ENCODE measurements around the gene KMO.
A peak's percentile ranks its signal among the peaks of the same experiment; 100 is the strongest.

The KMO gene

DNA sequence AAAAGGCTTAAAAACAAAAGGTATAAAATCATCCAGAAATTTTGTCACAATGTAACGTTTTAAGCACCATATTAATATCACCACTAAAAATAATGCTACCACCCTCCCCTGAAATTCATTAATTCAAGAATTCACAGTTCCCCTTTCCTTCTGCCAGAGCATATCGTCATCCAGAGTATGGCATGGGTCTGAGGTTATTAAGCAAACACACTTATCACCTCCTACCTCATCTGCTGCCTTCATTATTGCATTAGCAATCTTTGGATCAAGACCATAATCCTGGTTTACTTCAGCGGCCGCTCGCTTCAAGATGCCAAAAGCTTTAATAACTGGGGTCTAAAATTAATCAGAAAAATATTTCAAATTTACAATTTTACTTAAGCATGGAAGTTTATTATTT, 18.8 kb upstream of the KMO start:
- peaks cover 5 to 15% (median 8%) of the 10 kb centered on the region in 10 experiments; a peak in 19 of 20 replicates for H3K4me1 ChIP-seq
- H3K4me2 ChIP-seq = no peak overlapping the region
- H3K27ac ChIP-seq = no peak overlapping the region
- H3K9me3 ChIP-seq (replicated peaks in 1 of 11) = peaks cover 0 to 5% (median 4%) of the 10 kb centered on the region in 11 experiments; a peak in 4 of 22 replicates
- peaks cover 0 to 39% (median 17%) of the 10 kb centered on the region in 11 experiments; a peak in 9 of 22 replicates for H4K20me1 ChIP-seq
- no peak for TF ChIP-seq Cebpa-rat (IDR thresholded peaks at IDR 0.05)
- H3K27me3 ChIP-seq = no peaks in the 10 kb centered on the region
- H3K9ac ChIP-seq = no peak overlapping the region
- peaks cover 60 to 88% (median 76%) of the 10 kb centered on the region in 11 experiments for H3K36me3 ChIP-seq
- H3K4me3 ChIP-seq = no peak overlapping the region

DNA sequence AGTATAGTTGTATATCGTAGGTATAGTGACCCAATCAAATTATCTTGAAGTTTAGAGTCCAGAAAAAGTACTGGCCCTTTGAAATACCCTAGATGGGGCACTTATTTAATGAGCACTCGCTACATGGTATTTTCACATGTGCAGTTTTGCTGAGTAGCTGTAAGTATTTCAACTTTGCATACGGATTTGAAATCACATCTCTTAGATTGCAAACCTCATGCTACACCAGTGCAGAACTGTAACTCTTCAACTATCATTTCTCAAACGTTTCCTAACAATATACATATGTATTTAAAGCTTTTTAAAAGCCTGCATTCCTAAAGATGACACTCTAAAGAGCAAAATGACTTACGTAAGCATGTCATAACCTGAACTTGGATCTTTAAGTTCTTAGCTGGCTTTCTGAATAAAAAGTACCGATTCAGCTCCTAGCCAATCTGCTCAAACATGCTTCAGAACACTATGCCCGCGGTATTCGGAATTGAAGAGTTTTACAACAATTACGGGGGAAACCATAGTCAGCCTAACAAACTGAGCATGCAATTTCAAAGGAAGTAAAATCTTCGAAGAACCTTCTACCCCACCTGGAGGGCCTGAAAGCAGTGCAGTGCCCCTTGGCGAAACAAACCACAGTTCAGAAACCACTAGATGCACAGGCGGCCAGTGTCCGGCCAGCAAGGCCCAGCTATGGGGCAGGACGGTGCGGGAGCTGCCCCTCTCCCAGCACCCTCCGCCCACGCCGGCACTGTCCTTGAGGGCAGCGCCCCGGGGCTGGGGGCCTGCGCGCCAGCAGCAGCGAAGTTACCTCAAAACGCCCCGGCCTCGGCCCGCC, 13.5 kb upstream of the KMO start:
- Histone ChIP-seq H3K4me3 (peak overlapping the region; percentile 83 to 99 (median 92)), H3K9me3 (replicated peaks in 1 of 11) (peaks cover 0 to 5% (median 4%) of the 10 kb centered on the region in 11 experiments; a peak in 4 of 22 replicates), H3K9ac (peak overlapping the region; percentile 89 to 97 (median 94)), H3K4me2 (peak overlapping the region; percentile 78 to 96 (median 83)), H3K4me1 (peaks cover 5 to 22% (median 13%) of the 10 kb centered on the region in 10 experiments; a peak in 19 of 20 replicates), H3K27ac (peak overlapping the region; percentile 62 to 96 (median 91)), H3K27me3 (no peaks in the 10 kb centered on the region), H4K20me1 (peaks cover 0 to 50% (median 18%) of the 10 kb centered on the region in 11 experiments; a peak in 9 of 22 replicates), H3K36me3 (peaks cover 14 to 36% (median 32%) of the 10 kb centered on the region in 11 experiments)
- no peak for TF ChIP-seq Cebpa-rat (IDR thresholded peaks at IDR 0.05)

DNA sequence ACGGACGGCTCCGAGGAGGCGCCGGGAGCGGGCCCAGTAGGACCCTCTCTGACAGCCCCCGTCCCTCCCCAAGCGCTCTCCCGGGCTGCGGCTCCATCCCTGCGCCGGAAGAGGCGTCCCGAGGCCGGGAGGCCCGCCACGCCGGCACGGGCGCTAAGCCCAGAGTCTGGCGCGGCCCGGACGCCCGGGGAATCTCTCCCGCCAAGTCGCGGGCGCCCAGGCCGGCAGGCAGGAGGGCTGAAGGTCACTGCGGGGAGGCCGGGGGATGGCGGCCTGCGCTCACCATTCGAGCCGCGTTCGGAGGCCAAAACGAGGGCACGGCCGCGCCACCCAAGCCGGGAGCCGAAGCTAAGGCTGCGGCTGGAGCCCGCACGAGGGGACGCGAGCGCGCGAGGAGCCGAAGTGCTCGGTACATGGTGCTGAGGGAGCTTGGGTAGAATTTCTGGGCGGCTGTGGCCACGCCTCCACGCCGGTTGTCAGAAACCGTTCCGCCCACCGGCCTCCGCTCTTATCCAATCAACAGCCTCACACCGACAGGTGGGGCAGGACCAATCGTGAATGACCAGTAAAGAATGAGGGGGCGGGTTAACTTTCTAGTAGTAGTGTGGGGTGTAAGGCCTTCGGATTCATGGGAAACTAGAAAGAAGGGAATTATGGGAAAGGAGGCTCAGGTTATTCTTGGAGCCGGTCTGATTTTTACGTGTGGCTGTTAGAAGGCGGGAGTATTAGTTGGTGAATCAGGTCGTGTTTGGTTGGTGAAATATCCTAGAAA, 12.7 kb upstream of the KMO start, which contains the start of gene FH:
Gene FH (minus strand): TSS at position 448 of the 772 bp plus-strand sequence. CDS start 33 bp downstream, at position 415.
- peaks cover 0 to 5% (median 4%) of the 10 kb centered on the region in 11 experiments; a peak in 4 of 22 replicates for H3K9me3 ChIP-seq (replicated peaks in 1 of 11)
- H4K20me1 ChIP-seq = peaks cover 0 to 43% (median 10%) of the 10 kb centered on the region in 11 experiments; a peak in 8 of 22 replicates
- peak within 1 kb of the TSS; percentile 78 to 96 (median 83) for H3K4me2 ChIP-seq
- TF ChIP-seq Cebpa-rat (IDR thresholded peaks at IDR 0.05) = no peak
- H3K4me3 ChIP-seq = peak within 1 kb of the TSS; percentile 83 to 99 (median 92)
- H3K27me3 ChIP-seq = no peaks in the 10 kb centered on the region
- peak within 1 kb of the TSS; percentile 62 to 96 (median 91) for H3K27ac ChIP-seq
- peaks cover 5 to 22% (median 13%) of the 10 kb centered on the region in 10 experiments; a peak in 19 of 20 replicates for H3K4me1 ChIP-seq
- H3K36me3 ChIP-seq = peaks cover 14 to 28% (median 25%) of the 10 kb centered on the region in 11 experiments
- H3K9ac ChIP-seq = peak within 1 kb of the TSS; percentile 89 to 97 (median 94)

DNA sequence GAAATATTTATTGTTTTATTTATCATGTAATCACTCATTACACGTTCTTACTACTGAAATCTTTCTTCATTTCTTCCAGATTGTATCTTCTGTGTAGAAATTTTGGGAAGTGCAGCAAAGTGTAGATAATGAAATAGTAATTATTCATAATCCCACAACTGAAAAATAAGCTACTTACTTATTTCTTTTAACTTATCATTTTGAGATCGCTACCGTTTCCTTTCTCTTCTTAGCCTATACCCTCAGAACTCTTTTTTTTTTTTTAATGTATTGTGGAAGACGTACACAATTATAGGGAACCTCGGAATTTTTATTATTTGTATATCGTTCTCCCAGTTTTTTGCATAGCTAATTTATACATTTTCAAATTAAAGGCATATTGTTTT, 12.1 kb upstream of the KMO start:
- H4K20me1 ChIP-seq = peaks cover 0 to 37% (median 4%) of the 10 kb centered on the region in 11 experiments; a peak in 8 of 22 replicates
- peak overlapping the region; percentile 89 to 97 (median 94); a peak in 21 of 22 replicates for H3K9ac ChIP-seq
- H3K27me3 ChIP-seq = no peaks in the 10 kb centered on the region
- H3K4me3 ChIP-seq = peak overlapping the region; percentile 83 to 99 (median 92)
- peaks cover 5 to 22% (median 13%) of the 10 kb centered on the region in 10 experiments; a peak in 19 of 20 replicates for H3K4me1 ChIP-seq
- peaks cover 10 to 22% (median 19%) of the 10 kb centered on the region in 11 experiments; a peak in 20 of 22 replicates for H3K36me3 ChIP-seq
- peak overlapping the region in 10 of 11 experiments; percentile 13 to 96 (median 90); a peak in 17 of 22 replicates for H3K27ac ChIP-seq
- peak overlapping the region; percentile 21 to 90 (median 62); a peak in 19 of 22 replicates for H3K4me2 ChIP-seq
- peaks cover 0 to 5% (median 4%) of the 10 kb centered on the region in 11 experiments; a peak in 4 of 22 replicates for H3K9me3 ChIP-seq (replicated peaks in 1 of 11)
- TF ChIP-seq Cebpa-rat (IDR thresholded peaks at IDR 0.05) = no peak

DNA sequence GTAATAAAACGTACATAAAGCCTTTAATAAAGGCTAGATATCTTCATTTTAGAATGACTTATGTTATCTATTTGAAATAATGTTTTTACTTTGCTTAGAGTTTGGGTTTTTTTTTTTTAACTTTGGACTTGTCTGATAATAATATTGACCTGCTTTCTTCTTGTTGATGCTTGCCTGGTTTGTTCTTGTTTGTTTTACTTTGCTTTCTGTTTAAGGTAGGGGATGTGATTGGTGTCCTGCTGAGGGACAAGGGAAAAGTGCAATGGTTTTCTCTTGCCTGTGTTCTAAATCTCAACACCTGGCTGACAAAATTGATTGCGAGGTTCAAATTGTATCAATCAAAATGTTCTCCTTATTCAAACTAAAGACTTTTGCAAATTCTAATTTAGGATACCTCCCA, 10.5 kb upstream of the KMO start:
- H3K4me3 ChIP-seq = no peak overlapping the region
- no peak overlapping the region for H3K9ac ChIP-seq
- H3K36me3 ChIP-seq = peaks cover under 1 to 6% (median 5%) of the 10 kb centered on the region in 11 experiments; a peak in 13 of 22 replicates
- H3K4me2 ChIP-seq = no peak overlapping the region
- TF ChIP-seq Cebpa-rat (IDR thresholded peaks at IDR 0.05) = no peak
- no peak overlapping the region for H3K27ac ChIP-seq
- H3K9me3 ChIP-seq (replicated peaks in 1 of 11) = no peaks in the 10 kb centered on the region
- H3K27me3 ChIP-seq = no peaks in the 10 kb centered on the region
- H4K20me1 ChIP-seq = peaks cover 0 to 24% (median 0%) of the 10 kb centered on the region in 11 experiments; a peak in 8 of 22 replicates
- peaks cover 5 to 22% (median 12%) of the 10 kb centered on the region in 10 experiments; a peak in 19 of 20 replicates for H3K4me1 ChIP-seq

DNA sequence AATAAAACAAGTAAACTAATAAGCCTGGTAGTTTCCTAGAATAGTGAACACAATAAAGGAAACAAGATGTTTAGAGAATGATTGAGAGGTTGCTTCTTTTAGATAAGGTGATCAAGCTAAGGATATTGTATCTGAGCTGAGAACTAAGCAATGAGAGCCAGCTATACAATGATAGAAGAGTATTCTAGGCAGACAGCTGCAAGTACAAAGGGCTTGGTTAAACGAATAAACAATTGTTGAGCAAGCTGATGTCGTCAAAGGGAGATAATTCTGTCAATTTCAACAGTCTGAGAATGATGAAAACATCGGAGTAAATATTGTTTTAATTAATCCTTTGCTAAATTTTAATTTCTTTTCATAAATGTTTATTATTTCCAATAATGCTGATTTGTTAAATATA, 7.2 kb upstream of the KMO start:
- Histone ChIP-seq H3K36me3 (no peaks in the 10 kb centered on the region), H4K20me1 (no peaks in the 10 kb centered on the region), H3K27me3 (no peaks in the 10 kb centered on the region), H3K27ac (no peak overlapping the region), H3K4me3 (no peak overlapping the region), H3K9me3 (replicated peaks in 1 of 11) (no peaks in the 10 kb centered on the region), H3K9ac (no peak overlapping the region), H3K4me1 (peaks cover under 1 to 14% (median 6%) of the 10 kb centered on the region in 10 experiments; a peak in 16 of 20 replicates), H3K4me2 (no peak overlapping the region)
- no peak for TF ChIP-seq Cebpa-rat (IDR thresholded peaks at IDR 0.05)

DNA sequence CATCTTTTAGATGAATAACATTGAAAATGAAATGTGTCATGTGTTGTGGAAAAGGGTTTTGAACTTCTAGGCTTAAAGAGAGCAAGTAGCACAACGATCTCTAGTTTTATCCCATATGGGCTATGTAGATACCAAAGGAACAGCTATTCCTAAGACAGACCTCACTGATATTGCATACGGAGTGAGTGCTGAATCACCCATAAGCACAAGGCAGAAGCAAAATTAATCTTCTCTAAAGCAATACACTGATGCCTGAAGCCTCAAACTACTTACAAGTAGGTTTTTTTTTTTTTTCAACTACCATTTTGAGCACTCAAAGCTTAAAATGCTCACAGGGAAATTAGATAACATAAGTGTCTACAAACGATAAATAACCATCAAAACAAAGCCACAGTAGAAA, 5.0 kb upstream of the KMO start:
- Histone ChIP-seq H3K4me2 (no peak overlapping the region), H3K27ac (no peak overlapping the region)
- TF ChIP-seq Cebpa-rat (IDR thresholded peaks at IDR 0.05) = no peak

More for the DNA sequence above, 5.0 kb upstream of the KMO start:
- Histone ChIP-seq H3K4me1 (peaks cover 6 to 26% (median 14%) of the 10 kb centered on the region in 10 experiments; a peak in 19 of 20 replicates), H3K9ac (no peak overlapping the region), H3K4me3 (no peak overlapping the region), H4K20me1 (no peaks in the 10 kb centered on the region), H3K9me3 (replicated peaks in 1 of 11) (no peaks in the 10 kb centered on the region), H3K36me3 (no peaks in the 10 kb centered on the region), H3K27me3 (no peaks in the 10 kb centered on the region)
